ENCODE data around the gene PRR3. TPM values are rescaled to one million over a fixed set of nuclear protein-coding genes. Genes with fewer than 3 reads are reported as not detected.

PRR3 gene
- total and polyA plus RNA-seq, 2 of the 13 experiments (the other 11 are each of a cell fraction or from before 2014, with no cell fraction given) = 14.6 to 21.2 TPM

DNA sequence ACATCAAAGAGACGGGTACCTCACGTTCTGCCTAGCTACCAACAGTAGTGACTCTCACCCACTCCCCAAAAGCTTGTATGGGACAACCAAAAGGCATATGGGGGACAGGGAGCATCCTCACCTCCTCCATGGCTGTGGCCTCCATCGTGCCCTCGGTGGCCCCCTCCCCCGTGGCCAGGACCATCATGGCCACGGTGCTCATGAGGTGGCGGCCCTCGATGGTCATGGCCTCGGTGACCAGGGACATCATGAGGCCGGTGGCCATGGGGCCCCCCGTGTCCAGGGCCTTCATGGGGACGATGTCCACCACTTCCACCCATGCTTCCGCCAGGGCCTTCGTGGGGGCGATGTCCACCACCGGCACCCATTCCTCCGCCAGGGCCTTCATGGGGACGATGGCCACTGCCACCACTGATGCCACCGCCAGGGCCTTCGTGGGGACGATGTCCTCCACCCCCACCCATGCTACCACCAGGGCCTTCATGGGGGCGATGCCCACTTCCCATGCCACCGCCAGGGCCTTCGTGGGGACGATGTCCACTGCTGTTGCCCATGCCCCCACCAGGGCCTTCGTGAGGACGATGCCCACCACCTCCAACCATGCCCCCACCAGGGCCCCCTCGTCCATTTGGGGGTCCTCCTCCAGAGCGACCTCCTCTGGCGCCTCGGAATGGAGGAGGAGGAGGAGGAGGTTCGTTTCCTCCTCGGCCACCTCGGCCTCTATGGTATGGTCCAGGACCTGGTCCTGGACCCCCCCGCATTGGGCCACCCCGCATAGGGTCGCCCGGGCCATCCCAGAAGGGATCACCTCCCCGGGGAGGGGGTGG, 44.9 kb downstream of the PRR3 start (continued):
- TF ChIP-seq AGO2 (optimal IDR thresholded peaks at IDR 0.05; ENCODE audit: low read depth, low read length) = peak; percentile 99
- no peak for TF ChIP-seq FLYWCH1 (CRISPR knock-in tag; IDR thresholded peaks at IDR 0.05)
- TF ChIP-seq CAMTA2 (CRISPR knock-in tag; IDR thresholded peaks at IDR 0.05; ENCODE audit: borderline replicate concordance) = no peak
- TF ChIP-seq, protein P1, sequence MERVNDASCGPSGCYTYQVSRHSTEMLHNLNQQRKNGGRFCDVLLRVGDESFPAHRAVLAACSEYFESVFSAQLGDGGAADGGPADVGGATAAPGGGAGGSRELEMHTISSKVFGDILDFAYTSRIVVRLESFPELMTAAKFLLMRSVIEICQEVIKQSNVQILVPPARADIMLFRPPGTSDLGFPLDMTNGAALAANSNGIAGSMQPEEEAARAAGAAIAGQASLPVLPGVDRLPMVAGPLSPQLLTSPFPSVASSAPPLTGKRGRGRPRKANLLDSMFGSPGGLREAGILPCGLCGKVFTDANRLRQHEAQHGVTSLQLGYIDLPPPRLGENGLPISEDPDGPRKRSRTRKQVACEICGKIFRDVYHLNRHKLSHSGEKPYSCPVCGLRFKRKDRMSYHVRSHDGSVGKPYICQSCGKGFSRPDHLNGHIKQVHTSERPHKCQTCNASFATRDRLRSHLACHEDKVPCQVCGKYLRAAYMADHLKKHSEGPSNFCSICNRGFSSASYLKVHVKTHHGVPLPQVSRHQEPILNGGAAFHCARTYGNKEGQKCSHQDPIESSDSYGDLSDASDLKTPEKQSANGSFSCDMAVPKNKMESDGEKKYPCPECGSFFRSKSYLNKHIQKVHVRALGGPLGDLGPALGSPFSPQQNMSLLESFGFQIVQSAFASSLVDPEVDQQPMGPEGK (CRISPR knock-in tag; IDR thresholded peaks at IDR 0.05) = no peak
- TF ChIP-seq NFKB2 (CRISPR knock-in tag; IDR thresholded peaks at IDR 0.05; ENCODE audit: borderline replicate concordance) = no peak
- TF ChIP-seq ZNF720 (CRISPR knock-in tag; IDR thresholded peaks at IDR 0.05) = no peak
- TF ChIP-seq RBM22 (optimal IDR thresholded peaks at IDR 0.05; ENCODE audit: low read length) = peak; percentile 53
- TF ChIP-seq POLR2AphosphoS5 (IDR thresholded peaks at IDR 0.05; ENCODE audit: low read depth, low read length) = 0 out of 2 replicates have a peak, but pooled peaks have one; percentile 11
- TF ChIP-seq HNRNPL (IDR thresholded peaks at IDR 0.05; ENCODE audit: low read depth, low read length) = peak; percentile 73

DNA sequence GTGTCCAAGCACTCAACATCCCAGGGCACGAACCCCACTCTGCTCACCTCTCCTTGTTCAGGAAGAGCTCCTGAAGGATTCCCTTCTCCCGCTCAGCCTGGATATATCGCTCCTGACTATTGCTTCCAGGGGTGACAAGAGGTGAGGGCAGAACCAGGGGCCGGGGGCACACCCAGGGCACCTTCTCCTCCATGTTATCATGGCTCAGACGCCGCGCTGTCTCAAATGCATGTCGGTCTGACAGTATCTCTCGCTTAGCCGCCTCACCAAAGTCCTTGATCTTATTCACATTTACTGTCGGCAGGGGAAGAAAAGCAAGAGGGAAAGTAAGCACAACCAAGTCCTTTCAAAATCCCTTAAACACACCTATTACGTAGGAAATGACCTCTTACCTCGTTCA, 46.9 kb downstream of the PRR3 start:
- Histone ChIP-seq H3K4me2 (ENCODE audit: low read depth, low read length) (no peak overlapping the region), H4K20me1 (ENCODE audit: insufficient read depth, low read length) (no peaks in the 10 kb centered on the region), H2AFZ (ENCODE audit: low read length) (no peak overlapping the region), H3K27ac (ENCODE audit: extremely low read length, insufficient read depth, low read length) (no peak overlapping the region), H3K9ac (ENCODE audit: insufficient read depth, low read depth, low read length) (no peak overlapping the region), H3K79me2 (ENCODE audit: insufficient read depth, low read length) (no peaks in the 10 kb centered on the region), H3K27me3 (ENCODE audit: control insufficient read depth in 1 of 2, insufficient read depth in 2 of 2, low read length in 2 of 2) (no peaks in the 10 kb centered on the region), H3K4me1 (ENCODE audit: insufficient read depth, low read length) (no peaks in the 10 kb centered on the region), H3K4me3 (replicated peaks in 1 of 3; ENCODE audit: insufficient read depth in 1 of 3, low read depth in 2 of 3, low read length in 3 of 3) (no peak overlapping the region), H3K9me3 (ENCODE audit: low read length) (no peaks in the 10 kb centered on the region), H3K36me3 (replicated peaks in 1 of 2; ENCODE audit: control insufficient read depth in 1 of 2, insufficient read depth in 2 of 2, low read length in 2 of 2) (peaks cover 52 to 72% of the 10 kb centered on the region in 2 experiments)
- intact Hi-C loops (cut with micrococcal nuclease; ENCODE audit: unreplicated experiment) = no loop called here
- CTCF ChIA-PET (ENCODE audit: low intra/inter-chr PET ratio, low total read pairs) = no interaction called here
- BruUV-seq (replicated peaks) = TSS peak; percentile 16
- no peak for FAIRE-seq
- 98% methylated on average over 13 of the region's 13 CpGs for WGBS (ENCODE audit: low lambda C conversion rate)
- TF ChIP-seq ARNTL (CRISPR knock-in tag; IDR thresholded peaks at IDR 0.05) (no peak), MAFF (IDR thresholded peaks at IDR 0.05; ENCODE audit: low read depth, low read length) (no peak), MBNL3 (CRISPR knock-in tag; conservative IDR thresholded peaks at IDR 0.05) (no peak)
- TF ChIP-seq, protein P2, sequence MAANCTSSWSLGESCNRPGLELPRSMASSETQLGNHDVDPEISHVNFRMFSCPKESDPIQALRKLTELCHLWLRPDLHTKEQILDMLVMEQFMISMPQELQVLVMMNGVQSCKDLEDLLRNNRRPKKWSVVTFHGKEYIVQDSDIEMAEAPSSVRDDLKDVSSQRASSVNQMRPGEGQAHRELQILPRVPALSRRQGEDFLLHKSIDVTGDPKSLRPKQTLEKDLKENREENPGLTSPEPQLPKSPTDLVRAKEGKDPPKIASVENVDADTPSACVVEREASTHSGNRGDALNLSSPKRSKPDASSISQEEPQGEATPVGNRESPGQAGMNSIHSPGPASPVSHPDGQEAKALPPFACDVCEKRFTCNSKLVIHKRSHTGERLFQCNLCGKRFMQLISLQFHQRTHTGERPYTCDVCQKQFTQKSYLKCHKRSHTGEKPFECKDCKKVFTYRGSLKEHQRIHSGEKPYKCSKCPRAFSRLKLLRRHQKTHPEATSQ (CRISPR knock-in tag; IDR thresholded peaks at IDR 0.05; ENCODE audit: borderline replicate concordance) = no peak
- TF ChIP-seq, protein P3, sequence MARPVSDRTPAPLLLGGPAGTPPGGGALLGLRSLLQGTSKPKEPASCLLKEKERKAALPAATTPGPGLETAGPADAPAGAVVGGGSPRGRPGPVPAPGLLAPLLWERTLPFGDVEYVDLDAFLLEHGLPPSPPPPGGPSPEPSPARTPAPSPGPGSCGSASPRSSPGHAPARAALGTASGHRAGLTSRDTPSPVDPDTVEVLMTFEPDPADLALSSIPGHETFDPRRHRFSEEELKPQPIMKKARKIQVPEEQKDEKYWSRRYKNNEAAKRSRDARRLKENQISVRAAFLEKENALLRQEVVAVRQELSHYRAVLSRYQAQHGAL (CRISPR knock-in tag; IDR thresholded peaks at IDR 0.05; ENCODE audit: not compliant biosample characterization) = no peak
- POLR2A ChIA-PET = interaction anchor here (0.9 to 10.8 kb wide), 2 partner anchors 10 to 33 kb away, joined by 3 to 172 read pairs; partner anchors contain the start of gene ABCF1
- no peak for DNase-seq (ENCODE audit: low spot score)
- no peak for ATAC-seq
- in situ Hi-C loops (cut with HindIII; ENCODE audit: extremely low pct_ligation_motif_present, low pct_unique_long_range_greater_than_20kb) = loop anchor here (5.0 kb wide), 1 partner anchor 122 kb away; no protein-coding TSS in a partner anchor
